Uterus (tissue), 2 donors: Measurements from ENCODE around the gene HELB.

ENCODE experiments used
- CTCF ChIP-seq, 4 experiments: fragments of 200-600 bp in 2 of 4; fragments of 450-650 bp in 2 of 4; sonication (generic) in 2 of 4; IDR thresholded peaks; one replicate each; pipeline ENCODE4 v1.5.1; 2016 to 2019; ENCODE audit warnings: antibody characterized with exemption in 4 of 4, mild to moderate bottlenecking in 2 of 4, moderate library complexity in 1 of 4
- POLR2A ChIP-seq, 2 donors: fragments of 450-650 bp; IDR thresholded peaks; one replicate each; pipeline ENCODE4 v1.6.1; 2016; ENCODE audit warnings: antibody characterized with exemption in 2 of 2, mild to moderate bottlenecking in 1 of 2, moderate library complexity in 1 of 2

- no peak for TF ChIP-seq CTCF (IDR thresholded peaks at IDR 0.05)
- no peak for TF ChIP-seq POLR2A (IDR thresholded peaks at IDR 0.05)
Observed at GRCh38 chr12:66365718-66366490, 63.6 kb downstream of the HELB start.
